ENCODE measurements around the gene FAM180A.
"Not testable (repeated sequence)": the region's sequence is repeated elsewhere in the genome, so short reads cannot be mapped to it uniquely, and the experiment has no call there.

The FAM180A gene

DNA sequence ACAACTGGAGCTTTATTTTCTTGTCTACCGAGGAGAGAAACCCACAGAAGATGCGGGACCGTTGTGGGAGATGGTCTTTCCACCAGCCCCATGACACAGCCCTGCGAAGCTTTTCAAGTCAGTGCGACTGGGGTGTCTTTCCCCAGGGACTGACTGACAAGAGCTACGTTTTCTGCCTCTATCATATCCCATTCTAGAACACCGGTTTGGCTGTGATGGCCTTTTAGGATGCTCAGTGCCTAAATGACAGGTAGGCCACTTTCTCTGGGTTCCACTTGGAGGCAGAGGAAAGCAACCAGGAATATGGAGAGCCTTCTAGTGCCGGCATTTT, 37.5 kb downstream of the FAM180A start:
- DNase-seq: no peak

DNA sequence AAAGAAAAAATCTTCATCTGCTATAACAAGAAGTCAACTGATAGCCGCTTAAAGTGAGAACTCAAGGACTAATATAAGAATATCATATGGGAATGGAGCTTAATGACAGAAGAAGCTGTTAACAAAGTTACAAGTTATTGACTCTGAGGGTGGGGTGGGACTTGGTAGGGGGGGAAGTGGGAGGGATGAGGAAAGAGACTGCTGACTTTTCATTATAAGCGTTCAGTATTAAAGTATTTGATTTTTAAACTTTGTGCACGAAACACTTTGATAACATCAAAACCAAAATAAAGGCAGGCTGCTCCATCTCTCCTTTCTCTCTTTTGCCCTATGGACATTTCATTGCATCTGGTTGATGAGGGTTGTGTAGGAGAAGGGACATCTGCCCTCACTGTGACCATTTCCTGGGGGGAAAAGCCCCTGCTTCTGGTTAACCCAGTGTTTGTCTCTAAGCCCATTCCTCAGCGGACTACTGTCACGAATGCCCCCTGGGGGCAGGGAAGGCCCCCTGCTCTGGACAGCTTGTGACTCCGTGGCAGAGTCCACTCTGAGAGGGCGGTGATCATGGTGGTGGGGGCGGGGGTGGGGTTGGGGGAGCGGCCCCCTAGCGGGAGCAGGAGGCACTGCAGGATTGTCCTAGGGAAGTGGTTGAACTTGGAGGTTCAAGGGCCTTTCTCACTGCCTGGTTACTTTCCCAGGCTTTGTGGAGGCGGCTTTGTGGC, 38.0 kb downstream of the FAM180A start:
- DNase-seq: peak; percentile 39

DNA sequence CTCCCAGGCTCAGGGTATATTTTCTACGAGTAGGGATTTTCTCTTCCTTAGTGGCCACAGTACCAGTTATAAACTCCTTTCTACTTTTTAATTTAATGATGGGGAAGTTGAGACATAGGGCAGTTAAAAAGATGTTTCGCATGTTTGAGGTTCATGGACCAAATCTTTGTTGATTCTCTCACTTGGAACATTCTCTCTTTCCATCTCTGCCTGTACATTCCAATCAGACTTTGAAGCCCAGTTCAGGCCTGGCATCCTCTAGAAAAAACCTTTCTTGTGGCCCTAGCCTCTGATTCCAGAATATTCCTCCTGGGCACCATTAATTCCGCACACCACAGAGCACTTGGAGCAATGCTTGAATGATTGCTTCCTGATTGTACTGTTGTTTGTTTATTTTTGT, 39.1 kb downstream of the FAM180A start:
- no peak for DNase-seq

DNA sequence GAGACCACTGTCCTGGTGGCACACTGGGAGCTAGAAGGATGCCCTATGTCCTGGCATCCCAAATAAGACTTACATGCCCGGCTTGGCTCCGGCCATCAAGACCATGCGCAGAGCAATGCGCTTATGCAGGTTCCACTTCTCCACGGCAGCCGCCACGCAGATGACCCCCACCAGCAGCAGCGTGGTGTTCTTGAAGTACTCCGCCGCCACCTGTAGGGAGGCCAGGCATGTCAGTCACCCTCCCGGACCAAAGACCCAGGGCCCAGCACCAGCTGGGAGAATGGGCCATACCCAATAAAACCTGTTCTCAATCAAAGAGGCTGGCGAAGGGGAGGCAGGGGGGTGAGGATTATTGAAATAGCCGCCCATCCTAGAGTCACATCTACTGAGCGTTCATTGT, 40.6 kb downstream of the FAM180A start:
- DNase-seq: no peak

DNA sequence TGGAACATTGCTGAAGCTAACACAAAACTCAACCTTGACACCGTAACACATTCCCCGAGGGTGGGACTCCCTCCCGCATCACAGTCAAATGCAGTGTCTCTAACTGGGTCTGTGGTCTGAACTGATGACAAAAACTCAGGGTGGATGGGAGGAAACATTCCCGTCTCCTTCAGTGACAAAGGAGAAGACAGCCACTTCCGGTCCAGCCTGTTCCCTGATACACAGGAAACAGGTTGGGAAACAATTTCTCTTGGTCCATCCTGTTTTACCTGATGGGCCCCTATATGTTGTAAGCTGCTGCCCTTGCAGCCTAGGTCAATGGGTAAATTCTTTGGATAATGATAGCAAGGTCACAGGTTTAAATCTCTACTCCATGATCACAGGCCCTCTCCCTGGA, 41.0 kb downstream of the FAM180A start:
- no peak for DNase-seq

DNA sequence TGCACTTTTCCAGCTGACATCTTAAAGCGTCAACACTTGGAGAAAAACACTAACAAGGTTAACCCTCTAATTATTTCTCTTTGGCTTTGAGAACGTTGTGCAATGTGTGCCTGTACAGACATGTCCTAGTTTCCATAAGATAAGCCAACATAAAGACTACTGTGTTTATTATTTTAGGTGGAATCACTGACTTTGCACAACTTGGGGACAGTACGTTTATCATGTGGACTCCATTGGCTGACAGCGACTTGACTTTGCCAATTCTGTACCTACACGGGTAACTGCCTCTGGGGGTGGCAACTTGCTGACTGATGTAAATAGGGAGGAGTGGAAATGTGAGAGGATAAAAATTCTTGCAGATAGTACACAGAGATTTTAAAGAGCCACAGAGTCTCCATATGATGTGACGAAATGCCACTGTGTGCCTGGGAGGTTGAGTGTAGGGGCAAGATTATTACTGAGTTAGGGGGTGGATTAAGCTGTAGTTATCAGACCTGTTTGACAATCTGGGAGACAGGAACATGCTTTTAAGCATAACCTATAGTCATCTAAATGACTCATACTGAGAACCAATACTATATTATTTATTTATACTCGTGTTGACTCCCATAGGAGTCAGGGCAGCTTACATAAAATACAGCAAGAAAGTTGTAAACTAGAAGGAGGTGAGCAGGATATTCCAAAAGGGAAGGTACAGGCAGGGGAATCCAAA, 41.6 kb downstream of the FAM180A start:
- DNase-seq: no peak

DNA sequence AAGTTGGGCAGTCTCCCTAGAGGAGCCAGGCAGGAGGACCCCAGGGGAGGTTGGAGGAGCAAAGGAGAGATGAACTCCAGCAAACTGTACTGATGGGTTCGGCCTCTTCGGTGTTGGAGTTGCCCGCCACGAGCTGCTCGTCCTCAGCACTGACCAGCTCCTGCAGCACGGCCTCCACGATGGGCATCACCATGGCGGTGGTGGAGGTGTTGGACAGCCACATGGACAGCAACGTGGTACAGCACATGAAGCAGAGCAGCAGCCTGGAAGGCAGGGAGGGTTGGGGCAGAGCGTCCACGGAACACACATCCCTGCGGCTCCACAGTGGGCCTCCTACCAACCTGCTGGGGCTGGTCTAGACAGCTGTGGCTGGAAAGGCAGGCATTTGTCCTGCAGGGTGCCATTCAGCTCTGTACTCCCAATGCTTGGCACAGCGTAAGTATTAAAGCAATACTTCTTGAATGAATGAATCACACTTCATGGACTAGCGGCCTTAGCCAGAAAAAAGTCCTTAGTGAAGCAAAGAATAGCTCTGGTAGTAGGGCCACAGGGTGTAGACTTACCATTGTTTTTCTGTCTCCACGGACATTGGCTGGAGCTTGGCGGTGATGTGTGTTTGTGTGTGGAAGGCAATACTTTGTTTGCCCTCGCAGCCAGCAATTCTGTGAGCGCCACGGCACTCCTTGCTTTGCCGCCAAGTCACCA, 42.4 kb downstream of the FAM180A start:
- no peak for DNase-seq

DNA sequence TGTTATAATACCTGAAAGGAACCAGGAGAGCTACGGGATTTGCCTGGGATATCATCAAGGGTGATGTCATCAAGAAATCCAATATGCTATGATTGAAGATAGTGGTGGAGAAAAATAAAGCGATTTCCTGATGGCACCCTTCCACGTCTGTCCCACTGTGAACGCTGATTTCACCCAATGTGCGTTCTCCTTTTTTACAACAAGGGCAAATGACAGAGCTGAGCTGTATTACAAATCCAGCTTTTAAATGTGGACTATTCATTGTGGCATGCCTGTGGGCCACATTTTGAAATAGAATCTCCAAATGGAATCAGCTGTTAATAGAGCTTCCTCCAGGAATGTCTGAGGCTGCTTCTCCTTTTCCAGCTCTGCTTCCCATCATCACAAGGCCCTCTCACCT, 43.9 kb downstream of the FAM180A start:
- DNase-seq: no peak

DNA sequence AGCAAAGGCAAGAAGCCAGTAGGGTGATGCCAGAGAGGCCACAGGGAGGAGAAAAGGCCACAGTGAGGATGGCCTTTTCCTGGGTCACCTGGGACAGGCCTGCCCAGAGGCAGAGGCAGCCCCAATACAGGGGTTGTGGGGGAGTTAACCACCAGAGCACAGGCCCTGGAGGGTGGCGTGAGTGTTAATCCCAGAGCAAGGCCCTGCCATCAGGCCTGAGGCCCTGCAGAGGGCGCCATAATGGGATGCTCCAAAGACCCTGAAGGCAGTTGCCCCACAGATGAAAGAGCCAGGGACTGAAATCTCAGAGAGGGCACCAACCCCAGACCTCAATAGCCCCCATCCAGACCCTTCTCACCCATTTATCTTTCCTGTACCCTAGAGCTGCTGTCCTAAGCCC, 44.5 kb downstream of the FAM180A start:
- DNase-seq: peak; percentile 29

DNA sequence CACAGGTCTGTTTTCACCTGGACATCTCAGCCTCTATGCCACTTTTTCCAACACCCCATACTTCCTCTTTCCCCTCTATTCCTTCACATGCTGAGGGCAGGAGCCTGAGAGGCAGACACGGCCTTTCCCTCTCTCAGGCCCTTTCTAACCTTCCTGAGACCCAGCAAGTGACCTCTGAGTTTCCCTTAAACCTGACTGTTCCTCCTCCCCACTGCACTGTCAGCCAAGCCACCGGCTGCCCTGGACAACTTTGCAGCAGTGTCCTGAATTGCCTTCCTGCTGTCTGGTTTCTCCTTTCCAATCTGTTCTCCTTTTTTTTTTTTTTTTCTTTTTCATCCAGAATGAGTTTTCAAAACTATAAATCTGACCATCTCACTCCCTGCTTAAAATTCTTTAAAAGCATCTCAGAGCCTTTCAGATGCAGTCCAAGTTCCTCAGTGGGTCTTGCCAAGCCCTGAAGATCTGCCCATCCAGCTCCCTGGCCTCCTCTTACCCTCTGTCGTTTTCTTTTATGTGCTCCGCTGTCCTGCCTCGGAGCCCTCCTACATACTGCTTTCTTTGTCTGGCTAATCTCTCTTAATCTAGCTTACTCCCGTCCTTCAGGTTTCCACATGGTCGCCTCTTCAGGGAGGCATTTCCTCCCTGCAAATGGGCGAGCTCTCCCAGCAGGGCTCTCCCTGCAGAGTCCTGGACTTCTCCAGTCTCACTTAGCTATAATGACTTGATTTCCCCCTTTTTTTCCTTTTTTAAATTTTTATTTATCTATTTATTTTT, 51.1 kb downstream of the FAM180A start:
- no peak for DNase-seq

DNA sequence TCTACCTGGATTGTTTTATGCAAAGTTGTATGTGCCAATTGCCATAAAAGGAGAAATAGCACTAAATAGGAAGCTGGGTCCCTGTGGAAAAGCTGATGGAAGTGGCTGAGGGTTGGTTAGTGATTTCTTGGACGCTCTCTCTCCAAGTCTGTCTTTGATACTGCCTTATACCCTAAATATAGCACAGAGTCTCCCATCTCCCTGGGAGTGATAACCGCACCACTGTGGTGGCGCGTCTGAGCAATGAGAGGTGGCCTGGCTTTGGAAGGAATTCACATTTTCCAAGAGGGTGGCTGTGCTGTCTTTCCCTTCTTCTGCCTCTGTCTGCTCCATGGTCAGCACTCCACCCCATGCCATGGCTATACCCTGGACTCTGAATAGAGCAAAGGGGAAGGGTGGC, 55.1 kb downstream of the FAM180A start:
- DNase-seq: no peak

DNA sequence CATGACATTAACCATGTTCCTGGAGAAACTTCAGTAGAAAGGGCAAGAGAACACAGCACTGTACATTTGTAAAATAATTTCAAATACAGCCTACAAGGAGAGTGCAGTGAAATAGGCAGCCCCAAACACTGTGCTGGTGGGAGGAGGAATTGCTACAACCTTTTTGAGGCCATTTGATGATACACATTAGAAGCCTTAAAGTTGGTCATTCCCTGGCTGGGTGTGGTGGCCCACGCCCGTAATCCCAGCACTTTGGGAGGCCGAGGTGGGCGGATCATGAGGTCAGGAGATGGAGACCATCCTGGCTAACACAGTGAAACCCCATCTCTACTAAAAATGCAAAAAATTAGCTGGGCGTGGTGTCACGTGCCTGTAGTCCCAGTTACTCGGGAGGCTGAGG, 56.0 kb downstream of the FAM180A start:
- not testable (repeated sequence) for DNase-seq

DNA sequence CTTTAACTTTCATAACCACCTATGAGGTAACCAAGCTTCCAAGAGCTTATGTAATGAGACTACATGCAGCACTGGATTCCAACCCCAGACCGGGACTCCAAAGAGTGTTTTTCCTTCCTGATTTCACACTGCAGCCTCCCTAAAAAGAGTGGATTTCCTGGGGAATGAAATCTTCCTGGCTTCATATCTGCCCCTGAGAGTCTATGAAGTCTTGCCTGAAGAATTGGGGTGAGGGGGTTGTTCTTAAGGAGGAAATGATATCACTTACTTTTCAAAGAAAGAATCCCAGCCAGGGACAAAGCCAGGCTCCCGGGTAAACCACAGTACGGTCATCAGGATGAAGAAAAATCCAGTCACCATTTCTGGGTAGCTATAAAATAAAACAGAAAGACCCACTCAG, 56.6 kb downstream of the FAM180A start:
- no peak for DNase-seq

DNA sequence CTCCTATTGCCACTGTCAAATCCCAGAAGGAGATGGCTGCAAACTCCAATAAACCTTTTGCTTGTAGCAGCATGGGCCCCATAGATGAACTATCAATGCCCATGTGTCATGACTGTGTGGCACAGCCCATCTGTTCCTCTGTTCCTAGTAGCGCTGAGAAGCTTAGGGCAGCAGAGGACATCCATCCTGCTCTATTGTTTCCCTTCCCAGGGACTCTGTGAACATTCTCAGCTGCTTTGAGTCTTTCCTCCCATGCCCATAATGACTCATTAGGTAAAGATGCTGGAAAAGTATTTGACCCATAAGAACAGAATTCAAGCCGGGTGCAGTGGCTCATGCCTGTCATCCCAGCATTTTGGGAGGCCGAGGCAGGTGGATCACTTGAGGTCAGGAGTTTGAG, 58.0 kb downstream of the FAM180A start:
- no peak for DNase-seq

DNA sequence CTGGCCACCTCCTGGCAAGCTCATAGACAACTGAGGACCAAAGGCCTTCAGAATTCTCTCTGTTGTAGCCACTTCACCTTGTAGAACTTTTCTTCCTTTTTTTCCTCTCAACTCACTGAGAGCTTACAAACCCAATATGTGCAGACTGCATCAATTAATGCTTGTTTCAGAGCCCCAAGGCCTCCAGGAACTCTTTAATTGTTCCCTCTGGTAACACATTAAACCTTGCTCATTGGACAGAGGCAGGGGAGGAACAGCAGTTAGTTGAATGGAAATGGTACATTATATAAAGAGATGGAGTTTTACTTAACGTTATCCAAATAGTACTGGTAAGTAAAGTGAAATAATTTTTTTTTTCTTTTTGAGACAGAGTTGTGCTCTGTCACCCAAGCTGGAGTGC, 61.1 kb downstream of the FAM180A start:
- no peak for DNase-seq

DNA sequence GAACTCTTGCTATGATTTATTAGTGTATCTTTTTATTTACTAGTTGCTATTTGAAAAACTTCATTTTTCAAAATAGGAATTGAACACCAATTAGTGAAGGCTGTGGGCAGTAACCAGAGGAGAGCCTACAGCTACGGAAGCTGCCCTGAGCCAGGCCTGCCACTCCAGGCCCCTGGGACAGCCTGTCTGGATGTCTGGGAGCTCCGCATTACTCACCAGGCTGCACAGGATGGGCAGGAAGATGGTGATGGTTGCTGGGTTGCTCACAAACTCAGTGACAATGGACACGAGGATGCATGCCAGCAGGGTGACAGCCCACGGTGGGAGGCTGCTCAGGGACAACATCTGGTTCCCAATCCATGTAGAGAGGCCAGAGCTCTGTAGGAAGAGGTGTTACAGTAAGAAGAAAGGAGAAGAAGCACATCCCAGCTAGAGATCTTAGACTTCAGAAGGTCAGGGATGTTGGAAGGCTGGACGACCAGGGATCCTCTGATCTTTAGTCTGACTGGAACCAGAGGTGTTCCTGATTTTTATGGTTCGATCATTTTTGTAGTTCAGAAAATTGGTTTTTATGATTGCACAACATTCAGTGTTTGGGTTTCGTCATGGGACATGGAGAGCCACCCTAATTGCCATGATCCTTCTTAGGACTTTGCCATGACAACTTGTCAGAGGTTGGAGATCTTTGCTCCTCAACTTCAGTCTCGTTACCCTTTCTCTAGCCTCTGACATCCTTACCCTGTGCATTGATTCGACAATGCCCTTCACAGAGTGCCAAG, 63.1 kb downstream of the FAM180A start:
- no peak for DNase-seq

DNA sequence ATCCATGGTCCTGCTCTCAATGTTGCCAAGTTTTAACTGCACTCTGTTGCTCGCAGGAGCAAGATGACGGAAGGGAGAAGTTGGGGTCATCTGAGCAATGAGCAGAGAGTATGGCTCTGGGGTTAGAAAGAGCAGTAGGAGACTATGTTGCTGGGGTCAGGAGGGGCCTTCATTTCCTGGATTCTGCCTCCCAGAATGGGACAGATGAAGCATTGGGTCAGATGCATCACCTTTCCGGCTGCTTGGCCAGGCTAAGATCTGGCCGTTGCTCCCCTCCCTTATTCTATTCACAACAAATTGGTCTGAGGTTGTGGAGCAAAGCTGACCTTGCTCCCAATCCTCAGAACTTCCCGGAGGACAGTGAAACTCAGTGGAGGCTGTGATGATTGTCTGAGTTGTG, 63.9 kb downstream of the FAM180A start:
- no peak for DNase-seq

DNA sequence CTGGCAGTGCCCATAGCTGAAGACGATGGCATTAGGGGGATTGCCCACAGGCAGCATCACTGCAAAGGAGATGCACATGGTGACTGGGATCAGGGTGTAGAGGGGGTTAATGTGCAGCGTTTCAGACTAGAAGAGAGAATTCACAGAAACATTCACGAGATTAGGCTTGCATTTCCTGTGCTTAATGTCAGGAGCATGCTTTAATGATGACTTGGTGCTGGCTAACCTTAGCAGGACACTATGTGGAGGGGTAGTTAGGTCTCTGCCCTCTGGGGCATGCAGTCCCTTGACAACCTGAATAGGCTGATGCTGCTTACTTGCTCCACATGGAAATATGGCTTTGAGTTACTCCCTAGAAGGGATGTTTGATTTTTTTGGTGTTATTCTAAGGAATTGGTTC, 64.5 kb downstream of the FAM180A start:
- DNase-seq: no peak

DNA sequence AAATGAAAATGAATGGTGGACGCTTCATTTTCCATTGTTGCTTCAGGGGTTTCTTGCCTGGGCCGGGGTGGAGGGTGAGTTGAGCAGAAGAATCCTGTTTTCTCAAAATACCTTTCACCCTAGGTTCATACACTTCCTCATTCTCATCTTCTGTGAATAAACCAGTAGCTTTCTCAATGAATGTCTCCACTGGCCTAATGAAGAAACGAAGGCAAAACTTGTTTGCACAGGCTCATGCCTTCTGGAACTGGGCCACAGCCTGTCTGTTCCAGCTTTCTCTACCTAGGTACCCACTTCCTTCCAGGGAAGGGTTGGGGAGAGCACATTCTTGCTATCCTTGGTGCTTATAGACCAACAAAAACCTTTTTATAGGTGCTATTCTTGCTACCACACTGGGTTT, 65.0 kb downstream of the FAM180A start:
- DNase-seq: no peak

DNA sequence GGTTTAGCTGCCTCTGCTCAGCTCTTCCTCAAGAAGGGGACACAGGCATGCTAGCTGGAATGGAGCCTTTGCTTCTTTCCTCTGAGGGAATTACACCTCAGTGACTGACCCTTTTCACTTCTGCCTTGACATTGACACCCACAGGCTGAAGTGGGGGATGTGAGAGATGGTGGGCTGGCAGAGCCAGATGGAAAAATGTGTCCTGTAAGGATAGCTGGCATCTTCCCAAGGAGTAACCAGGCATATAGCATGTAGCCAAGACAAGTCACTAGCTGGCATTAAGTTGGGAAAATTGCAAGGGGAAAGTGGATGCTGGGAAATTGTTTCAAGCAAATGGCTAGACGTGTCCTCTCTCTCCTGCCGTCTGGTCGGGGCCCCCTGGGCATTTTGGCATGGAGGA, 66.4 kb downstream of the FAM180A start:
- DNase-seq: no peak

DNA sequence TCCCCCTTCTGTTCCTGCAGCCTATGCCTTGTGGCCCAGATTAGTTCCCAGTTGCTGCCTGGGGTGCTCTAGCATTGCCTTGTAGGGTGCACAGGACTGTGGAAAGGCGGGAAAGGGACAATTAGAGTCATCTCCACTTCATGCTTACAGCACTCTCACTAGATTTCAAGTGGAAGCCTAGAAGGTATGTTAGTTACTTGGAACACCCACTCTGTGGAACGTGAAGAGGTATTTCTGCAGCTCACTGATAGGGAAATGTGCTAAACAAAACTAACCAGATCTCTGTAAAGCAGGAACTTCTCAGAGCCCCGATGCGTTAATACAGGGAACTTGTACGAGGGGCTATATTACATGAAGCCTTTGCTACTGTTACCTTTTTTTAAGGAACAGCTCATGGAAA, 66.9 kb downstream of the FAM180A start:
- DNase-seq: no peak

Measured in stimulated activated CD8-positive, alpha-beta memory T cell treated with anti-CD3 and anti-CD28 coated beads, Interleukin-4, amount 100 ng/mL, for 48 hours (primary cell).